WERI-Rb-1 (cell line): ENCODE measurements around the gene CASR.

Experiments used
- DNase-seq: peaks from one replicate; pipeline ENCODE4 v3.0.0-alpha.2; 2020
- H3K27ac ChIP-seq: fragments of 250-450 bp; sonication (Bioruptor Pico); 2 replicates; pipeline ENCODE4 v1.5.1; 2020; ENCODE audit warnings: mild to moderate bottlenecking, moderate library complexity
- H3K27me3 ChIP-seq: fragments of 250-450 bp; sonication (Bioruptor Pico); 2 replicates; pipeline ENCODE4 v1.5.1; 2021; ENCODE audit warnings: mild to moderate bottlenecking, low read depth, moderate library complexity; ENCODE audit not compliant: insufficient read depth, severe bottlenecking
- H3K36me3 ChIP-seq: fragments of 250-450 bp; sonication (Bioruptor Pico); 2 replicates; pipeline ENCODE4 v1.5.1; 2020; ENCODE audit warnings: mild to moderate bottlenecking, moderate library complexity
- H3K4me3 ChIP-seq: 2 replicates; pipeline ENCODE4 v1.5.1; 2011; ENCODE audit warnings: low read depth, mild to moderate bottlenecking, control low read depth, low read length
- H3K9me3 ChIP-seq: fragments of 250-450 bp; sonication (Bioruptor Pico); 2 replicates; pipeline ENCODE4 v1.5.1; 2021; ENCODE audit warnings: mild to moderate bottlenecking, moderate library complexity; ENCODE audit not compliant: severe bottlenecking
- TF ChIP-seq, protein P1 (sequence below): IDR thresholded peaks from 2 replicates; pipeline ENCODE4 v1.5.1; 2011; ENCODE audit warnings: low read depth, mild to moderate bottlenecking, control low read depth, inconsistent platforms, low read length

Gene CASR

GRCh38 chr3:122217901-122218300 is 34.4 kb downstream of the CASR start:
- H3K27ac ChIP-seq = no peak overlapping the region
- H3K9me3 ChIP-seq = no peaks in the 10 kb centered on the region
- TF ChIP-seq, protein P1, sequence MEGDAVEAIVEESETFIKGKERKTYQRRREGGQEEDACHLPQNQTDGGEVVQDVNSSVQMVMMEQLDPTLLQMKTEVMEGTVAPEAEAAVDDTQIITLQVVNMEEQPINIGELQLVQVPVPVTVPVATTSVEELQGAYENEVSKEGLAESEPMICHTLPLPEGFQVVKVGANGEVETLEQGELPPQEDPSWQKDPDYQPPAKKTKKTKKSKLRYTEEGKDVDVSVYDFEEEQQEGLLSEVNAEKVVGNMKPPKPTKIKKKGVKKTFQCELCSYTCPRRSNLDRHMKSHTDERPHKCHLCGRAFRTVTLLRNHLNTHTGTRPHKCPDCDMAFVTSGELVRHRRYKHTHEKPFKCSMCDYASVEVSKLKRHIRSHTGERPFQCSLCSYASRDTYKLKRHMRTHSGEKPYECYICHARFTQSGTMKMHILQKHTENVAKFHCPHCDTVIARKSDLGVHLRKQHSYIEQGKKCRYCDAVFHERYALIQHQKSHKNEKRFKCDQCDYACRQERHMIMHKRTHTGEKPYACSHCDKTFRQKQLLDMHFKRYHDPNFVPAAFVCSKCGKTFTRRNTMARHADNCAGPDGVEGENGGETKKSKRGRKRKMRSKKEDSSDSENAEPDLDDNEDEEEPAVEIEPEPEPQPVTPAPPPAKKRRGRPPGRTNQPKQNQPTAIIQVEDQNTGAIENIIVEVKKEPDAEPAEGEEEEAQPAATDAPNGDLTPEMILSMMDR = no peak
- no peaks in the 10 kb centered on the region for H3K36me3 ChIP-seq
- H3K27me3 ChIP-seq = peaks cover 10% of the 10 kb centered on the region
- H3K4me3 ChIP-seq = no peak overlapping the region
- DNase-seq = no peak

- Histone ChIP-seq H3K27me3 (peaks cover 13% of the 10 kb centered on the region), H3K27ac (no peak overlapping the region), H3K36me3 (no peaks in the 10 kb centered on the region), H3K4me3 (no peak overlapping the region), H3K9me3 (peaks cover 2% of the 10 kb centered on the region)
- DNase-seq = no peak
- TF ChIP-seq, protein P1 = no peak
These were observed 35.9 kb downstream of the CASR start for GRCh38 chr3:122219242-122219872.

- DNase-seq = no peak
- TF ChIP-seq, protein P1 = no peak
- Histone ChIP-seq H3K4me3 (no peak overlapping the region), H3K27ac (no peak overlapping the region), H3K36me3 (no peaks in the 10 kb centered on the region), H3K27me3 (peaks cover 3% of the 10 kb centered on the region), H3K9me3 (peaks cover 2% of the 10 kb centered on the region)
These were observed 43.7 kb downstream of the CASR start for GRCh38 chr3:122227036-122227781.

GRCh38 chr3:122230174-122230573 is 46.7 kb downstream of the CASR start:
- TF ChIP-seq, protein P1 = no peak
- peaks cover 3% of the 10 kb centered on the region for H3K27me3 ChIP-seq
- no peak overlapping the region for H3K4me3 ChIP-seq
- no peak overlapping the region for H3K27ac ChIP-seq
- no peak for DNase-seq
- H3K36me3 ChIP-seq = no peaks in the 10 kb centered on the region
- no peaks in the 10 kb centered on the region for H3K9me3 ChIP-seq

DNA sequence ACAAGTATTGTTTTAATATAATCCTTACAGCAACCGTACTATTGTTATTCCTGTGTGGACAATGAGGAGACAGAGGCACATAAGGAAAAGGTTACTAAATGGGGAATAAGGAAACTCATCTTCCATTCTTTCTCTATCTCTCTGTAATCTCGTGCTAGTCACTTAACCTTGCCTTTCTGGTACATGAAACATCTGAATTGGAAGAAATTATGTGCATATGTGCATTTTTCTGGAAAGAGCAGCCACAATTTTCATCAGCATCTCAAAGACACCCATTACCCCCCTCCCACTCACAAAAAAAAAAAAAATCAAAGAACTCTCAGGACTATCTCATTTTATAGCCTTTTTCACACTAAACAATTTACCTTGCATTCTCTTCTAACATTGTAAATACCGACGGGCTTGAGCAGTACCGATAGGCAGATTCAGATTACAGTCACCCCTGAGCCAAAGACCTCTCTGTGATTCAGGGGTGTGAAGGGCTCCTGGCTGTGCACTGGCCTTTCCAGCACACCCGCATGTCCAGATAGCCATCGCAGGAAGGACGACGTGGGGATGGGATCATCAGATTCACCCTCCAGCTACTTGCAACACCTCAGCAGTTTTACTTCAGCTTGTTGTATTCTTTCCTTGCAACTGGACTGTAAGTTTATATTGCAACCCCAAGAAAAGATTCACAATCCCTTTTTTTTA is 48.1 kb downstream of the CASR start:
- Histone ChIP-seq H3K9me3 (no peaks in the 10 kb centered on the region), H3K27me3 (peaks cover 3% of the 10 kb centered on the region), H3K36me3 (no peaks in the 10 kb centered on the region), H3K4me3 (no peak overlapping the region), H3K27ac (no peak overlapping the region)
- no peak for DNase-seq
- TF ChIP-seq, protein P1 = no peak
